ENCODE measurements around the gene HMX1. TPM values are rescaled to one million over a fixed set of nuclear protein-coding genes. Genes with fewer than 3 reads are reported as not detected.

The HMX1 gene
- total RNA-seq (not detected), polyA plus RNA-seq (not detected)
- long read RNA-seq, donor 1: 0 reads
- long read RNA-seq, donor 2, partial matches to known transcripts: 0 of 1 reads
- long read RNA-seq, donor 2, other reads (novel, unspliced or antisense): 0 of 1 reads
- long read RNA-seq, donor 3: 0 reads

GRCh38 chr4:8871417-8872401 lies at the start of gene HMX1:
TSS of gene HMX1 (minus strand) at chr4:8871839. CDS start at chr4:8871614, 225 bp downstream.
- no peak for DNase-seq
- Histone ChIP-seq H3K4me3 (no peak within 1 kb of the TSS), H3K9me3 (no peaks in the 10 kb centered on the region), H3K4me1 (ENCODE audit: insufficient read depth) (no peaks in the 10 kb centered on the region), H3K27me3 (no peaks in the 10 kb centered on the region), H3K36me3 (no peaks in the 10 kb centered on the region), H3K27ac (no peak within 1 kb of the TSS)
- TF ChIP-seq EP300 (IDR thresholded peaks at IDR 0.05): no peak
- TF ChIP-seq, protein P1, sequence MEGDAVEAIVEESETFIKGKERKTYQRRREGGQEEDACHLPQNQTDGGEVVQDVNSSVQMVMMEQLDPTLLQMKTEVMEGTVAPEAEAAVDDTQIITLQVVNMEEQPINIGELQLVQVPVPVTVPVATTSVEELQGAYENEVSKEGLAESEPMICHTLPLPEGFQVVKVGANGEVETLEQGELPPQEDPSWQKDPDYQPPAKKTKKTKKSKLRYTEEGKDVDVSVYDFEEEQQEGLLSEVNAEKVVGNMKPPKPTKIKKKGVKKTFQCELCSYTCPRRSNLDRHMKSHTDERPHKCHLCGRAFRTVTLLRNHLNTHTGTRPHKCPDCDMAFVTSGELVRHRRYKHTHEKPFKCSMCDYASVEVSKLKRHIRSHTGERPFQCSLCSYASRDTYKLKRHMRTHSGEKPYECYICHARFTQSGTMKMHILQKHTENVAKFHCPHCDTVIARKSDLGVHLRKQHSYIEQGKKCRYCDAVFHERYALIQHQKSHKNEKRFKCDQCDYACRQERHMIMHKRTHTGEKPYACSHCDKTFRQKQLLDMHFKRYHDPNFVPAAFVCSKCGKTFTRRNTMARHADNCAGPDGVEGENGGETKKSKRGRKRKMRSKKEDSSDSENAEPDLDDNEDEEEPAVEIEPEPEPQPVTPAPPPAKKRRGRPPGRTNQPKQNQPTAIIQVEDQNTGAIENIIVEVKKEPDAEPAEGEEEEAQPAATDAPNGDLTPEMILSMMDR (IDR thresholded peaks at IDR 0.05): no peak
- no peak for TF ChIP-seq POLR2A (IDR thresholded peaks at IDR 0.05)
- WGBS, 3 donors: 0 to 1% (median 0%) methylated on average over 64 to 132 of the region's 134 CpGs
- intact Hi-C loops (cut with DNase I): no loop called here

DNA sequence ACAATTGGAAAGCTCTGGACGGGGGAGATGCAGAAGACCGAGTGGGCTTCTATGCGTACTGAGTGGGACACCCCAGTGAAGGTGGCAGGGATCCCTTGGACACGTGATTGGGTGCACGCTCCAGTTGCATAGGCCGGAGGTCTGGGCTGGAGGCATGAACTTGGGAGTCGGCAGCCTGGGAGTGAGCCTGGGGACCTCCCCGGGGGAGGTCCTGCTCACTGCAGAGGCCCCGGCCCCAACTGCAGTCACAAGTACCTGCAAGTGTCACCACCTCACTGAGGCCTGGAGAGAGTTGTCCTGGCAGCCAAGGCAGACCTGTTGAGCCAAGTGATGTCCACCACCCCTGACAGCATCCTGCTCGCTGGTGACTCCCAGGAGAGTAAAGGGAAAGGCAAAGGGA lies 49.3 kb upstream of the HMX1 start:
- Histone ChIP-seq H3K27ac (no peak overlapping the region), H3K27me3 (no peaks in the 10 kb centered on the region), H3K4me1 (ENCODE audit: insufficient read depth) (no peaks in the 10 kb centered on the region), H3K36me3 (no peaks in the 10 kb centered on the region), H3K4me3 (no peak overlapping the region), H3K9me3 (no peaks in the 10 kb centered on the region)
- TF ChIP-seq, protein P1 (IDR thresholded peaks at IDR 0.05): no peak
- no peak for TF ChIP-seq POLR2A (IDR thresholded peaks at IDR 0.05)
- TF ChIP-seq EP300 (IDR thresholded peaks at IDR 0.05): no peak
- 71 to 77% (median 76%) methylated on average over 10 of the region's 10 CpGs for WGBS, 3 donors
- DNase-seq: no peak
- intact Hi-C loops (cut with DNase I): no loop called here

DNA sequence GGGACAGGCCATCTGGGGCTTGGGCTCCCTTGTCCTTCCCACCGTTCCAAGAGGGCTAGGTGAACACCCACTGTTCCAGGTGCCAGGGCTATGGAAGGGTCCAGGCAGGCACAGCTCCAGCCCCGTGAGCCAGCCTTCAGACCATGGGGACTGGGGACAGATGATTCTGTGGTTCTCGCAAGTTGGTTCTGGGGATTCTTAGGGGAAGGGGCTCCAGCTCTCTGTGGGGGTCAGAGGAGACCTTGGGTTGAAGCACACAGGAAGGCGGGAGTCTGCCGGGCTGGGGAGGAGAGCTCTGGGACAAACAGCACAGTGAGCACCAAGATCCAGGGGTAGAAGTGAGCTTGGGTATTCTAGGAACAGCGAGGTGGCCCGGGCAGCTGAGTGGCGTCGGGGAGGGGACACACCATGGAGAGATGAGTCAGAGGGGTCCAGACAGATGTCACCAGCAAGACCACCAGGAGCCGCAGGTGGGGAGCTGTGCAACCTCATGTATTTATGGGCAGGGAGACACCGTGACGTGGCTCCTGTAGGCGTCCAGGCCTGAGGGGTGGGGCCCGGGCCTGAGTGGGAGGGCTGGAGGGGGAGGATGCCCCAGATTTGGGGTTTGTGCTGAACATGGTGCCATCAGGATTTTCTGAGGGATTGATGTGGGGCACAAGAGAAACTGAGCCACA lies 48.8 kb upstream of the HMX1 start:
- H3K27ac ChIP-seq: no peak overlapping the region
- H3K27me3 ChIP-seq: no peaks in the 10 kb centered on the region
- H3K4me1 ChIP-seq (ENCODE audit: insufficient read depth): no peaks in the 10 kb centered on the region
- no peaks in the 10 kb centered on the region for H3K9me3 ChIP-seq
- whole genome bisulfite sequencing, 3 donors: 71 to 75% (median 72%) methylated on average over 14 of the region's 14 CpGs
- no peak for TF ChIP-seq EP300 (IDR thresholded peaks at IDR 0.05)
- no peak for TF ChIP-seq POLR2A (IDR thresholded peaks at IDR 0.05)
- TF ChIP-seq, protein P1 (IDR thresholded peaks at IDR 0.05): no peak
- DNase-seq: no peak
- intact Hi-C loops (cut with DNase I): no loop called here
- no peak overlapping the region for H3K4me3 ChIP-seq
- H3K36me3 ChIP-seq: no peaks in the 10 kb centered on the region

- H3K27ac ChIP-seq: no peak overlapping the region
- intact Hi-C loops (cut with DNase I): no loop called here
- H3K4me3 ChIP-seq: no peak overlapping the region
- no peaks in the 10 kb centered on the region for H3K27me3 ChIP-seq
- no peaks in the 10 kb centered on the region for H3K4me1 ChIP-seq (ENCODE audit: insufficient read depth)
- no peaks in the 10 kb centered on the region for H3K36me3 ChIP-seq
- no peaks in the 10 kb centered on the region for H3K9me3 ChIP-seq
- TF ChIP-seq, protein P1 (IDR thresholded peaks at IDR 0.05): no peak
- TF ChIP-seq POLR2A (IDR thresholded peaks at IDR 0.05) (no peak), EP300 (IDR thresholded peaks at IDR 0.05) (no peak)
- no peak for DNase-seq
- 62 to 69% (median 64%) methylated on average over 12 to 16 of the region's 16 CpGs for WGBS, 3 donors
Measured at GRCh38 chr4:8919651-8920288, 48.1 kb upstream of the HMX1 start.
